ENCODE data around the gene HSD17B1. TPM values are rescaled to one million over a fixed set of nuclear protein-coding genes. Genes with fewer than 3 reads are reported as not detected.

HSD17B1 gene
- total and polyA plus RNA-seq, 2 of the 13 experiments (the other 11 are each of a cell fraction or from before 2014, with no cell fraction given): 0.54 to 0.93 TPM

DNA sequence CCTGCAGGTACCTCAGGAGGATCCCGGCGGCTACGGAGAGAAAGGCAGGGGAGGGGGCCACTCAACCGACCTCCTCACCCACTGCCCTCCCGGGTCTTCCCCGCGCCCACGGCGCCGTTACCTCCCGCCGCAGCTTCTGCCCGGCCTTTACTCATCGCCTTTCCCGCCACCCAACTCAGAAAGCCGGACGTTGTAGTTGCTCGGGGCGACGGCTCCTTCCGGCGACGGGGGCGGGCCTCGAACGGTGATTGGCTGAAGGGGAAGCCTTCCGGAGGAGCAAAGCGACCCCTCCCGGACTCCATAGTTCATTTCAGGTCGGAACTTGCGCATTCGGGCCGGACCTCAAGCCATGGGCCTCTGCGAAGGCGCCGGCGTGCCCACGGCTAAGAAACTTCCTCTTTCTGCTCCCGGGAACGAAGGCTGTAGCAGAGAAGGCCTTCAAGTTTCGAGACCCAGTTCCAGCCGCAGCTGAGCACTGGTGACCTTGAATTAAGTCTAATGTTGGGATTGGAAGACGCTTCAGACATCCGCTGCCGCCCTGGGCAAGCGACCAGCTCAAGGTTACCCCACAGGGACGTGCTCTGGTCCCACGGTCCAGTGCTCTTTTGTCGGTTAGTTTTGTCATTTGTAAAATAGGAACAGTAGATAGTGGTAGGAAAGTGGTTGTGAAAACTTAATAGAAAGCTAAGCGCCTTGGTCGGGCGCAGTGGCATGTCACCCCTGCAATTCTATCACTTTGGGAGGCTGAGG, 25.0 kb downstream of the HSD17B1 start, which contains the start of gene PSMC3IP (continued):
- TF ChIP-seq, protein P1, sequence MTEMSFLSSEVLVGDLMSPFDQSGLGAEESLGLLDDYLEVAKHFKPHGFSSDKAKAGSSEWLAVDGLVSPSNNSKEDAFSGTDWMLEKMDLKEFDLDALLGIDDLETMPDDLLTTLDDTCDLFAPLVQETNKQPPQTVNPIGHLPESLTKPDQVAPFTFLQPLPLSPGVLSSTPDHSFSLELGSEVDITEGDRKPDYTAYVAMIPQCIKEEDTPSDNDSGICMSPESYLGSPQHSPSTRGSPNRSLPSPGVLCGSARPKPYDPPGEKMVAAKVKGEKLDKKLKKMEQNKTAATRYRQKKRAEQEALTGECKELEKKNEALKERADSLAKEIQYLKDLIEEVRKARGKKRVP (CRISPR knock-in tag; IDR thresholded peaks at IDR 0.05): peak in 1 of 2 experiments; percentile 10; a peak in 1 of 4 replicates
- TF ChIP-seq ZNF589 (CRISPR knock-in tag; conservative IDR thresholded peaks at IDR 0.05) (no peak; the same call in 1 of the 2 replicates), MXD1 (CRISPR knock-in tag; IDR thresholded peaks at IDR 0.05) (peak; percentile 73; the same call in 1 of the 2 replicates), ZNF629 (CRISPR knock-in tag; conservative IDR thresholded peaks at IDR 0.05) (peak; percentile 36), MAF1 (CRISPR knock-in tag; IDR thresholded peaks at IDR 0.05; ENCODE audit: borderline replicate concordance) (no peak), ZNF17 (CRISPR knock-in tag; IDR thresholded peaks at IDR 0.05) (no peak), PLRG1 (conservative IDR thresholded peaks at IDR 0.05) (no peak), PITX1 (CRISPR knock-in tag; IDR thresholded peaks at IDR 0.05) (peak; percentile 37; the same call in 1 of the 2 replicates), ARNT2 (CRISPR knock-in tag; IDR thresholded peaks at IDR 0.05; ENCODE audit: low read depth) (0 out of 2 replicates have a peak, but pooled peaks have one; percentile 31), KMT2A (CRISPR knock-in tag; IDR thresholded peaks at IDR 0.05) (peak; percentile 87; the same call in 1 of the 2 replicates), CBX2 (IDR thresholded peaks at IDR 0.05; ENCODE audit: low read depth, low read length) (no peak), CBX2 (CRISPR knock-in tag; IDR thresholded peaks at IDR 0.05; ENCODE audit: low read depth) (no peak), ZNF883 (CRISPR knock-in tag; IDR thresholded peaks at IDR 0.05; ENCODE audit: not compliant biosample characterization) (peak; percentile 61)
- TF ChIP-seq, protein P2, sequence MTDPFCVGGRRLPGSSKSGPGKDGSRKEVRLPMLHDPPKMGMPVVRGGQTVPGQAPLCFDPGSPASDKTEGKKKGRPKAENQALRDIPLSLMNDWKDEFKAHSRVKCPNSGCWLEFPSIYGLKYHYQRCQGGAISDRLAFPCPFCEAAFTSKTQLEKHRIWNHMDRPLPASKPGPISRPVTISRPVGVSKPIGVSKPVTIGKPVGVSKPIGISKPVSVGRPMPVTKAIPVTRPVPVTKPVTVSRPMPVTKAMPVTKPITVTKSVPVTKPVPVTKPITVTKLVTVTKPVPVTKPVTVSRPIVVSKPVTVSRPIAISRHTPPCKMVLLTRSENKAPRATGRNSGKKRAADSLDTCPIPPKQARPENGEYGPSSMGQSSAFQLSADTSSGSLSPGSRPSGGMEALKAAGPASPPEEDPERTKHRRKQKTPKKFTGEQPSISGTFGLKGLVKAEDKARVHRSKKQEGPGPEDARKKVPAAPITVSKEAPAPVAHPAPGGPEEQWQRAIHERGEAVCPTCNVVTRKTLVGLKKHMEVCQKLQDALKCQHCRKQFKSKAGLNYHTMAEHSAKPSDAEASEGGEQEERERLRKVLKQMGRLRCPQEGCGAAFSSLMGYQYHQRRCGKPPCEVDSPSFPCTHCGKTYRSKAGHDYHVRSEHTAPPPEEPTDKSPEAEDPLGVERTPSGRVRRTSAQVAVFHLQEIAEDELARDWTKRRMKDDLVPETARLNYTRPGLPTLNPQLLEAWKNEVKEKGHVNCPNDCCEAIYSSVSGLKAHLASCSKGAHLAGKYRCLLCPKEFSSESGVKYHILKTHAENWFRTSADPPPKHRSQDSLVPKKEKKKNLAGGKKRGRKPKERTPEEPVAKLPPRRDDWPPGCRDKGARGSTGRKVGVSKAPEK (CRISPR knock-in tag; IDR thresholded peaks at IDR 0.05; ENCODE audit: borderline replicate concordance): no peak; the same call in 1 of the 2 replicates
- TF ChIP-seq, protein P3, sequence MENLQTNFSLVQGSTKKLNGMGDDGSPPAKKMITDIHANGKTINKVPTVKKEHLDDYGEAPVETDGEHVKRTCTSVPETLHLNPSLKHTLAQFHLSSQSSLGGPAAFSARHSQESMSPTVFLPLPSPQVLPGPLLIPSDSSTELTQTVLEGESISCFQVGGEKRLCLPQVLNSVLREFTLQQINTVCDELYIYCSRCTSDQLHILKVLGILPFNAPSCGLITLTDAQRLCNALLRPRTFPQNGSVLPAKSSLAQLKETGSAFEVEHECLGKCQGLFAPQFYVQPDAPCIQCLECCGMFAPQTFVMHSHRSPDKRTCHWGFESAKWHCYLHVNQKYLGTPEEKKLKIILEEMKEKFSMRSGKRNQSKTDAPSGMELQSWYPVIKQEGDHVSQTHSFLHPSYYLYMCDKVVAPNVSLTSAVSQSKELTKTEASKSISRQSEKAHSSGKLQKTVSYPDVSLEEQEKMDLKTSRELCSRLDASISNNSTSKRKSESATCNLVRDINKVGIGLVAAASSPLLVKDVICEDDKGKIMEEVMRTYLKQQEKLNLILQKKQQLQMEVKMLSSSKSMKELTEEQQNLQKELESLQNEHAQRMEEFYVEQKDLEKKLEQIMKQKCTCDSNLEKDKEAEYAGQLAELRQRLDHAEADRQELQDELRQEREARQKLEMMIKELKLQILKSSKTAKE (CRISPR knock-in tag; IDR thresholded peaks at IDR 0.05; ENCODE audit: borderline replicate concordance): no peak
- TF ChIP-seq, protein P4, sequence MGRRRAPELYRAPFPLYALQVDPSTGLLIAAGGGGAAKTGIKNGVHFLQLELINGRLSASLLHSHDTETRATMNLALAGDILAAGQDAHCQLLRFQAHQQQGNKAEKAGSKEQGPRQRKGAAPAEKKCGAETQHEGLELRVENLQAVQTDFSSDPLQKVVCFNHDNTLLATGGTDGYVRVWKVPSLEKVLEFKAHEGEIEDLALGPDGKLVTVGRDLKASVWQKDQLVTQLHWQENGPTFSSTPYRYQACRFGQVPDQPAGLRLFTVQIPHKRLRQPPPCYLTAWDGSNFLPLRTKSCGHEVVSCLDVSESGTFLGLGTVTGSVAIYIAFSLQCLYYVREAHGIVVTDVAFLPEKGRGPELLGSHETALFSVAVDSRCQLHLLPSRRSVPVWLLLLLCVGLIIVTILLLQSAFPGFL (CRISPR knock-in tag; IDR thresholded peaks at IDR 0.05): peak; percentile 84; the same call in 1 of the 2 replicates
- TF ChIP-seq, protein P5, sequence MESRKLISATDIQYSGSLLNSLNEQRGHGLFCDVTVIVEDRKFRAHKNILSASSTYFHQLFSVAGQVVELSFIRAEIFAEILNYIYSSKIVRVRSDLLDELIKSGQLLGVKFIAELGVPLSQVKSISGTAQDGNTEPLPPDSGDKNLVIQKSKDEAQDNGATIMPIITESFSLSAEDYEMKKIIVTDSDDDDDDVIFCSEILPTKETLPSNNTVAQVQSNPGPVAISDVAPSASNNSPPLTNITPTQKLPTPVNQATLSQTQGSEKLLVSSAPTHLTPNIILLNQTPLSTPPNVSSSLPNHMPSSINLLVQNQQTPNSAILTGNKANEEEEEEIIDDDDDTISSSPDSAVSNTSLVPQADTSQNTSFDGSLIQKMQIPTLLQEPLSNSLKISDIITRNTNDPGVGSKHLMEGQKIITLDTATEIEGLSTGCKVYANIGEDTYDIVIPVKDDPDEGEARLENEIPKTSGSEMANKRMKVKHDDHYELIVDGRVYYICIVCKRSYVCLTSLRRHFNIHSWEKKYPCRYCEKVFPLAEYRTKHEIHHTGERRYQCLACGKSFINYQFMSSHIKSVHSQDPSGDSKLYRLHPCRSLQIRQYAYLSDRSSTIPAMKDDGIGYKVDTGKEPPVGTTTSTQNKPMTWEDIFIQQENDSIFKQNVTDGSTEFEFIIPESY (CRISPR knock-in tag; IDR thresholded peaks at IDR 0.05): no peak
- TF ChIP-seq, protein P6, sequence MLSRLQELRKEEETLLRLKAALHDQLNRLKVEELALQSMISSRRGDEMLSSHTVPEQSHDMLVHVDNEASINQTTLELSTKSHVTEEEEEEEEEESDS (CRISPR knock-in tag; IDR thresholded peaks at IDR 0.05; ENCODE audit: borderline replicate concordance): no peak
